ENCODE measurements around the gene HTR1D.
"Not testable (repeated sequence)": the region's sequence is repeated elsewhere in the genome, so short reads cannot be mapped to it uniquely, and the experiment has no call there.

The HTR1D gene

GRCh38 chr1:23217421-23218115, at the start of gene HTR1D:
TSS of gene HTR1D (minus strand) at chr1:23217502. CDS start at chr1:23194219, 23,283 bp downstream.
- DNase-seq: no peak

GRCh38 chr1:23263380-23263887, 46.1 kb upstream of the HTR1D start:
- DNase-seq: no peak

- not testable (repeated sequence) for DNase-seq
Observed at GRCh38 chr1:23258082-23258481, 40.8 kb upstream of the HTR1D start.

GRCh38 chr1:23257371-23257770, 40.1 kb upstream of the HTR1D start:
- DNase-seq: not testable (repeated sequence)

- DNase-seq: no peak
Observed at GRCh38 chr1:23254584-23254983, 37.3 kb upstream of the HTR1D start.

GRCh38 chr1:23251812-23252211, 34.5 kb upstream of the HTR1D start:
- DNase-seq: no peak

GRCh38 chr1:23249787-23250454, 32.6 kb upstream of the HTR1D start:
- no peak for DNase-seq

GRCh38 chr1:23247276-23247675, 30.0 kb upstream of the HTR1D start:
- DNase-seq: no peak

GRCh38 chr1:23246274-23246673, 29.0 kb upstream of the HTR1D start:
- DNase-seq: no peak

- DNase-seq: no peak
Observed at GRCh38 chr1:23244256-23244761, 27.0 kb upstream of the HTR1D start.

GRCh38 chr1:23242414-23242813, 25.1 kb upstream of the HTR1D start:
- no peak for DNase-seq

GRCh38 chr1:23239638-23240295, 22.5 kb upstream of the HTR1D start:
- no peak for DNase-seq

- DNase-seq: no peak
Observed at GRCh38 chr1:23238565-23238964, 21.3 kb upstream of the HTR1D start.

- no peak for DNase-seq
Observed at GRCh38 chr1:23237508-23237907, 20.2 kb upstream of the HTR1D start.

GRCh38 chr1:23227806-23228205, 10.5 kb upstream of the HTR1D start:
- DNase-seq: no peak

- no peak for DNase-seq
Observed at GRCh38 chr1:23224739-23225648, 7.7 kb upstream of the HTR1D start.

GRCh38 chr1:23223963-23224362, 6.7 kb upstream of the HTR1D start:
- DNase-seq: not testable (repeated sequence)

GRCh38 chr1:23223490-23223951, 6.2 kb upstream of the HTR1D start:
- not testable (repeated sequence) for DNase-seq

- DNase-seq: no peak
Observed at GRCh38 chr1:23222742-23223141, 5.4 kb upstream of the HTR1D start.

- DNase-seq: no peak
Observed at GRCh38 chr1:23222331-23222730, 5.0 kb upstream of the HTR1D start.

GRCh38 chr1:23221107-23221506, 3.8 kb upstream of the HTR1D start:
- DNase-seq: no peak

GRCh38 chr1:23216771-23217420, 406 bp downstream of the HTR1D start:
- DNase-seq: no peak

Measured in NCI-H524 treated with DMSO at 0.1 percent for 48 hours (cell line).